ENCODE measurements around the gene ARHGEF3.
A peak's percentile ranks its signal among the peaks of the same experiment; 100 is the strongest.
"Not testable (repeated sequence)": the region's sequence is repeated elsewhere in the genome, so short reads cannot be mapped to it uniquely, and the experiment has no call there.

The ARHGEF3 gene

GRCh38 chr3:56763233-56763632, 38.5 kb downstream of the ARHGEF3 start:
- no peak for TF ChIP-seq CTCF (IDR thresholded peaks at IDR 0.05; ENCODE audit: insufficient read depth, low read depth, low read length, missing control alignments)
- DNase-seq (ENCODE audit: low read depth): no peak

GRCh38 chr3:56762718-56763117, 39.0 kb downstream of the ARHGEF3 start:
- no peak for DNase-seq (ENCODE audit: low read depth)
- TF ChIP-seq CTCF (IDR thresholded peaks at IDR 0.05; ENCODE audit: insufficient read depth, low read depth, low read length, missing control alignments): no peak
- H3K4me3 ChIP-seq (ENCODE audit: low read length): no peak overlapping the region

More at GRCh38 chr3:56763233-56763632, 38.5 kb downstream of the ARHGEF3 start:
- H3K4me3 ChIP-seq (ENCODE audit: low read length): no peak overlapping the region

- DNase-seq (ENCODE audit: low read depth): no peak
- no peak overlapping the region for H3K4me3 ChIP-seq (ENCODE audit: low read length)
- no peak for TF ChIP-seq CTCF (IDR thresholded peaks at IDR 0.05; ENCODE audit: insufficient read depth, low read depth, low read length, missing control alignments)
These were observed 39.7 kb downstream of the ARHGEF3 start for GRCh38 chr3:56761887-56762651.

- no peak overlapping the region for H3K4me3 ChIP-seq (ENCODE audit: low read length)
- no peak for TF ChIP-seq CTCF (IDR thresholded peaks at IDR 0.05; ENCODE audit: insufficient read depth, low read depth, low read length, missing control alignments)
- no peak for DNase-seq (ENCODE audit: low read depth)
These were observed 40.7 kb downstream of the ARHGEF3 start for GRCh38 chr3:56761023-56761422.

GRCh38 chr3:56759532-56759931, 42.2 kb downstream of the ARHGEF3 start:
- H3K4me3 ChIP-seq (ENCODE audit: low read length): no peak overlapping the region
- TF ChIP-seq CTCF (IDR thresholded peaks at IDR 0.05; ENCODE audit: insufficient read depth, low read depth, low read length, missing control alignments): no peak

GRCh38 chr3:56758539-56758981, 43.2 kb downstream of the ARHGEF3 start:
- no peak overlapping the region for H3K4me3 ChIP-seq (ENCODE audit: low read length)
- no peak for TF ChIP-seq CTCF (IDR thresholded peaks at IDR 0.05; ENCODE audit: insufficient read depth, low read depth, low read length, missing control alignments)
- DNase-seq (ENCODE audit: low read depth): peak; percentile 77

More at GRCh38 chr3:56759532-56759931, 42.2 kb downstream of the ARHGEF3 start:
- DNase-seq (ENCODE audit: low read depth): no peak

- not testable (repeated sequence) for H3K4me3 ChIP-seq (ENCODE audit: low read length); DNase-seq (ENCODE audit: low read depth)
These were observed 43.7 kb downstream of the ARHGEF3 start for GRCh38 chr3:56758042-56758441.
